ENCODE data around the gene OBSL1. TPM values are rescaled to one million over a fixed set of nuclear protein-coding genes. Genes with fewer than 3 reads are reported as not detected.
A peak's percentile ranks its signal among the peaks of the same experiment; 100 is the strongest.

OBSL1 gene
- total RNA-seq, 1 donor from 2014 or later = 168 TPM

- Mint-ChIP-seq H3K27me3 (ENCODE audit: unreplicated experiment) (no peaks in the 10 kb centered on the region), H3K9me3 (ENCODE audit: unreplicated experiment) (no peaks in the 10 kb centered on the region), H3K4me1 (ENCODE audit: unreplicated experiment) (peaks cover 36% of the 10 kb centered on the region), H3K4me3 (ENCODE audit: unreplicated experiment) (peak overlapping the region; percentile 85), H3K27ac (ENCODE audit: unreplicated experiment) (peak overlapping the region; percentile 90), H3K36me3 (ENCODE audit: unreplicated experiment) (peaks cover 16% of the 10 kb centered on the region)
- TF ChIP-seq, protein P1, sequence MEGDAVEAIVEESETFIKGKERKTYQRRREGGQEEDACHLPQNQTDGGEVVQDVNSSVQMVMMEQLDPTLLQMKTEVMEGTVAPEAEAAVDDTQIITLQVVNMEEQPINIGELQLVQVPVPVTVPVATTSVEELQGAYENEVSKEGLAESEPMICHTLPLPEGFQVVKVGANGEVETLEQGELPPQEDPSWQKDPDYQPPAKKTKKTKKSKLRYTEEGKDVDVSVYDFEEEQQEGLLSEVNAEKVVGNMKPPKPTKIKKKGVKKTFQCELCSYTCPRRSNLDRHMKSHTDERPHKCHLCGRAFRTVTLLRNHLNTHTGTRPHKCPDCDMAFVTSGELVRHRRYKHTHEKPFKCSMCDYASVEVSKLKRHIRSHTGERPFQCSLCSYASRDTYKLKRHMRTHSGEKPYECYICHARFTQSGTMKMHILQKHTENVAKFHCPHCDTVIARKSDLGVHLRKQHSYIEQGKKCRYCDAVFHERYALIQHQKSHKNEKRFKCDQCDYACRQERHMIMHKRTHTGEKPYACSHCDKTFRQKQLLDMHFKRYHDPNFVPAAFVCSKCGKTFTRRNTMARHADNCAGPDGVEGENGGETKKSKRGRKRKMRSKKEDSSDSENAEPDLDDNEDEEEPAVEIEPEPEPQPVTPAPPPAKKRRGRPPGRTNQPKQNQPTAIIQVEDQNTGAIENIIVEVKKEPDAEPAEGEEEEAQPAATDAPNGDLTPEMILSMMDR (IDR thresholded peaks at IDR 0.05) = no peak
- DNase-seq (ENCODE audit: extremely low spot score, unreplicated experiment) = no peak
Measured at GRCh38 chr2:219542931-219543595, 28.3 kb downstream of the OBSL1 start.

DNA sequence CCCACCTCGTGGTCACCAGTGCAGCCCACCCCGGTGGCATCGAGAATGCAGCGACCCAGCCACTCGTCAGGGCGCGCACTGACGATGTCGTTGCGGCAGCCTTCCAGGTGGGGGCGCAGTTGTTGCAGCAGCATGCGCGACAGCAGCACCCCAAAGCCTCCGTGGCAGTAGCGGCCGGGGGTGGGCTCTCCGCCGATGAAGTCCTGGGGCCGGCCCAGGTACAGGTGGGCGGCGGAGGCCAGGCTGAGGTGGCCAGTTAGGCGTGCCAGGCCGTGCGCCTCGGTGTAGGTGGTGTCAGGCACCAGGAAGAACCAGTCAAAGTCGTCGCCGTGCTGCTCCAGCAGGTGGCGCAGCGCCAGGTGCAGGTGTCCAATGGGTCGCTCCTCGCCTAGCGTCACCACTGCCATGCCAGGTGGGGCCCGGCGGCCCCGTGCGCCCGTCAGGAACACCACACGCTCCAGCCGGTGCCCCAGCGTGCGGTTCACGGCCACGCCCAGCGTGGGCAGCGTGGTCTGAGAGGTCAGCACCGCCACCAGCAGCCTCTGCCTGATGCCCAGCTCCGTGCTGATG is 29.6 kb downstream of the OBSL1 start:
- TF ChIP-seq, protein P1 (IDR thresholded peaks at IDR 0.05) = peak; percentile 99
- no peaks in the 10 kb centered on the region for H3K9me3 Mint-ChIP-seq (ENCODE audit: unreplicated experiment)
- H3K4me3 Mint-ChIP-seq (ENCODE audit: unreplicated experiment) = peak overlapping the region; percentile 53
- DNase-seq (ENCODE audit: extremely low spot score, unreplicated experiment) = peak; percentile 92
- peaks cover 40% of the 10 kb centered on the region for H3K4me1 Mint-ChIP-seq (ENCODE audit: unreplicated experiment)
- no peak overlapping the region for H3K27ac Mint-ChIP-seq (ENCODE audit: unreplicated experiment)
- H3K27me3 Mint-ChIP-seq (ENCODE audit: unreplicated experiment) = no peaks in the 10 kb centered on the region
- peaks cover 16% of the 10 kb centered on the region for H3K36me3 Mint-ChIP-seq (ENCODE audit: unreplicated experiment)

DNA sequence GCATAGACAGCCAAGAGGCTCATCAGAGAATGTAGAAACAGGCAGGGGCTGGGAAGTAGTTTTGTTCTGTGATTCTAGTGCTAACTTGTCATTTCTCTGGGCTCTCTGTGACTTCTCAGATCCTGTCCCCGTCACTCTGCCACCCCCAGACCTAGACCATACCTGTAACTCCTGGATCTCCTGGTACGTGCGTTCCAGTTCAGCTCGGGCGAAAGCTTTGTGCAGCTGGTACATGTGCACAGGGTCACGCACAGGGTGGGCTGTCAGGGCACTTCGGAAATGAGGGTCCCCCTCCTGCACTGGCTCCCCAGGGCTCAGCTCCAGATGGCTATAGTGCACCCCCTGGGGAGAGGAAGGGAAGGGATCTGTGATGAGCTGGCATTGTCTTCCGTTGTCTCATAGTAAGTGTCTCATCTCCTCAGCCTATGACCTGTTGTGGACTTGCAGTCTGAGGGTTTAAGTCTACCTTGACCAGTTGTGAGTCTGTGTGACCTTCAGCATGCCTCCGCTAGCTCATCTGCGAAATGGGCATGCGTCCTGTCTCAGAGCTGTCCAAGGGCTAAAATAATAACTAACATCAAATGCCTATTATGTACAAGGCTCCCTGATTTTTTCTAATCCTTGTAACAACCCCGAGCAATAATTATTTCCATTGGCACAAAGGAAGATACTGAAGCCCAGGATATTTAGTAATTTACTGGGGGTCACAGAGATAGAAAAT is 30.4 kb downstream of the OBSL1 start:
- Mint-ChIP-seq H3K27me3 (ENCODE audit: unreplicated experiment) (no peaks in the 10 kb centered on the region), H3K4me3 (ENCODE audit: unreplicated experiment) (no peak overlapping the region), H3K9me3 (ENCODE audit: unreplicated experiment) (no peaks in the 10 kb centered on the region), H3K36me3 (ENCODE audit: unreplicated experiment) (peaks cover 16% of the 10 kb centered on the region), H3K27ac (ENCODE audit: unreplicated experiment) (no peak overlapping the region), H3K4me1 (ENCODE audit: unreplicated experiment) (peaks cover 40% of the 10 kb centered on the region)
- TF ChIP-seq, protein P1 (IDR thresholded peaks at IDR 0.05) = no peak
- DNase-seq (ENCODE audit: extremely low spot score, unreplicated experiment) = no peak

DNA sequence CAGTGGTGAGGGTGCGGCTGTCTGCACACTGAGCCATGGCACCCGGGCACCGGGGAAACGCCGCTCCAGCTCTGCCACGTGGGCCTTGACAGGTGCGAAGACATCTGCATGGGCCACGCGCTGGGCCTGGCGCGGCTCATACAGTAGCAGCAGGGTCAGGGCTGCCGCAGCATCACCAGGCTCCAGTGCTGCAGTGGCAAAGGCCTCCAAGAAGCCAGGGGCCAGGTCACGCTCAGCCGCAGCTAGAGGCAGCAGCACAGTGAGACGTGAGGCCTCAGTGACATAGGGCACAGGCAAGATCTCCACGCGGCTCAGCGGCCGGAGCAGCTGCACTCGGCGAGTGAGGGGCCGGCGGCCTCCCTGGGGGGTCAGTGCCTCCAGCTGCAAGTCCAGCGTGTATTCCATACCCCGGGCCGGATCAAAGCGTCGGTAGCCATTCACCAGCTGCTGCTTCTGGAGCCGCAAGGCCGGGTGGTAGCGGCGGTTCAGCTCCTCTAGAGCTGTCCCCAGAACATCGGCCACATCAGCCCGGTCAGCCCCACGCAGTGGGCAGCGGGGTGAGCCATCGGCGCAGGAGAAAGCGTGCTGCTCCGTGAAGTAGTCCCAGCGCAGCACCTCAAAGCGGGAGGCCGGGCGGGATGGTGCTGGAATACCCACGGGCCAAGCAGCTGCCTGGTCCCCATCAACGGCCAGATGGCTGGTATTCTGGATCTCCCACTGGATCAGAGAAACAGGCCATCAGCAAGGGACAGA is 31.2 kb downstream of the OBSL1 start:
- no peak overlapping the region for H3K27ac Mint-ChIP-seq (ENCODE audit: unreplicated experiment)
- H3K27me3 Mint-ChIP-seq (ENCODE audit: unreplicated experiment) = no peaks in the 10 kb centered on the region
- H3K4me3 Mint-ChIP-seq (ENCODE audit: unreplicated experiment) = no peak overlapping the region
- TF ChIP-seq, protein P1 (IDR thresholded peaks at IDR 0.05) = no peak
- H3K4me1 Mint-ChIP-seq (ENCODE audit: unreplicated experiment) = peaks cover 40% of the 10 kb centered on the region
- no peaks in the 10 kb centered on the region for H3K9me3 Mint-ChIP-seq (ENCODE audit: unreplicated experiment)
- no peak for DNase-seq (ENCODE audit: extremely low spot score, unreplicated experiment)
- peaks cover 16% of the 10 kb centered on the region for H3K36me3 Mint-ChIP-seq (ENCODE audit: unreplicated experiment)

All from osteocyte (in vitro differentiated cells).